GM12872 (cell line): ENCODE results near the gene MACROH2A1.

Experiments used
- TF ChIP-seq, protein P1 (sequence below): IDR thresholded peaks from 3 replicates; pipeline ENCODE4 v1.5.1; 2011; ENCODE audit warnings: low read depth, mild to moderate bottlenecking, low read length, moderate library complexity; ENCODE audit not compliant: insufficient read depth

MACROH2A1 gene

DNA sequence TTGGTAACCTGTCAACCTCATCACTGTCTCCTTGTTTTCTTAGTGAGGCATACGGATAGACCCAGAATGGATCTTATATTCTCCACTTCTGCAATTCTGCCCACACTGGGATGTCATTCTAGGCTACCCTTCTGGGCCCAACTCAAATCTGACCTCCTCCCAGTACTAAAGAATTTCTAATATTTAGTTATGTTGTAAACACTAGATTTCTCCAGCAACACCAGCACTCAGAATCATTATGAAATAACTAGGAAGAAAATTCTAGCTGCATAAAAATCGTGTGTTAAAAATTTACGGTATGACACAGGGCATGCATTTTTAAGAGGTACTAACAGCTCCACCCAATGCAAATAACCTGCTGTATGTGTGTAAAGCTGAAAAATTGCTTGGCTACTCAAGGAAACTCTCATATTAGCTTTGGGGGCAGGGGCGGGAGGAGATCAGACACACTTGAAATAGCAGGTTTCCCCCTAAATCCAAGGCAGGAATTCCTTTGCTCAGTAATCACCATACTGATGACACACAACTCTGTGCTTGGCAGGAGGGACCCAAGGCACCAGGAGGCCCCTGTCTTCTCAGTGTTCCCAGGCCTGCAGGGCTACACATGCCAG is 27.3 kb downstream of the MACROH2A1 start:
- TF ChIP-seq, protein P1, sequence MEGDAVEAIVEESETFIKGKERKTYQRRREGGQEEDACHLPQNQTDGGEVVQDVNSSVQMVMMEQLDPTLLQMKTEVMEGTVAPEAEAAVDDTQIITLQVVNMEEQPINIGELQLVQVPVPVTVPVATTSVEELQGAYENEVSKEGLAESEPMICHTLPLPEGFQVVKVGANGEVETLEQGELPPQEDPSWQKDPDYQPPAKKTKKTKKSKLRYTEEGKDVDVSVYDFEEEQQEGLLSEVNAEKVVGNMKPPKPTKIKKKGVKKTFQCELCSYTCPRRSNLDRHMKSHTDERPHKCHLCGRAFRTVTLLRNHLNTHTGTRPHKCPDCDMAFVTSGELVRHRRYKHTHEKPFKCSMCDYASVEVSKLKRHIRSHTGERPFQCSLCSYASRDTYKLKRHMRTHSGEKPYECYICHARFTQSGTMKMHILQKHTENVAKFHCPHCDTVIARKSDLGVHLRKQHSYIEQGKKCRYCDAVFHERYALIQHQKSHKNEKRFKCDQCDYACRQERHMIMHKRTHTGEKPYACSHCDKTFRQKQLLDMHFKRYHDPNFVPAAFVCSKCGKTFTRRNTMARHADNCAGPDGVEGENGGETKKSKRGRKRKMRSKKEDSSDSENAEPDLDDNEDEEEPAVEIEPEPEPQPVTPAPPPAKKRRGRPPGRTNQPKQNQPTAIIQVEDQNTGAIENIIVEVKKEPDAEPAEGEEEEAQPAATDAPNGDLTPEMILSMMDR = no peak

DNA sequence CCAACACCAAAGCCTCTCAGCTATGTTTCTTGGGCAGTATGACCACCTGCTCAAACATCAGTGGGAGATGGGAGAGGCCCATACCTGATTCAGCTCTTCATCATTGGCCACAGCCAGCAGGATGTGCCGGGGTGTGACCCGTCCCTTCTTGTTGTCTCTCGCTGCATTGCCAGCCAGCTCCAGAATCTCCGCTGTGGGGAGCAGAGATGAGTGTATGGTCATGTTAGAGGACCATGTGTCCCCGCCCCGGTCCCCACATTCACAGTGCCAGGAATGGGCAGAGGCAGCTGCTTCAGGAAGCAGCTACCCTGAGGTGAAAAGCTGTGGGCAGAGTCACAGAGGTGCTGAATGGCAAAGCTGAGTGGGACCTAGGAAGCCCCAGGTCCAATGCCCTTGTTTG is 29.1 kb downstream of the MACROH2A1 start:
- TF ChIP-seq, protein P1 = no peak

- TF ChIP-seq, protein P1 = no peak
Observed at GRCh38 chr5:135367554-135367953, 31.5 kb downstream of the MACROH2A1 start.

DNA sequence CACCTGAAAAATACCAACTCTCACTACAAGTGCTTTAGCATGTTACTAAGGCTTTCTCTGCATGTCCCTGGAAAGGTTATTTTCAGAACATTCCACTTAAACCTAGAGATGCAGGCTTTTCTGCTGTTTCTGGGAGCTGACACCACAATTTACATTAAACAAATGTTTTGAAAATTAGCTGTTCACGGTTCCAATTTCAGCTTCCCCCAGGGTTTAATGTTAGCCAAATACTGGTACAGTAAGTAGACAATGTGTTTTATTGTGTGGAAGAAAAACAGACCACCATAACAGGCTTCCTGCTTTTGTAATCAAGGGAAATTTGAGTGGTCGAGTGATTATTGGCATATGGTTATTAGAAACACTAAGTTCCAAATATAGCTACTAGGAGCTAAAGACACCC is 32.0 kb downstream of the MACROH2A1 start:
- TF ChIP-seq, protein P1 = no peak

GRCh38 chr5:135365281-135365680 is 33.8 kb downstream of the MACROH2A1 start:
- TF ChIP-seq, protein P1 = no peak

DNA sequence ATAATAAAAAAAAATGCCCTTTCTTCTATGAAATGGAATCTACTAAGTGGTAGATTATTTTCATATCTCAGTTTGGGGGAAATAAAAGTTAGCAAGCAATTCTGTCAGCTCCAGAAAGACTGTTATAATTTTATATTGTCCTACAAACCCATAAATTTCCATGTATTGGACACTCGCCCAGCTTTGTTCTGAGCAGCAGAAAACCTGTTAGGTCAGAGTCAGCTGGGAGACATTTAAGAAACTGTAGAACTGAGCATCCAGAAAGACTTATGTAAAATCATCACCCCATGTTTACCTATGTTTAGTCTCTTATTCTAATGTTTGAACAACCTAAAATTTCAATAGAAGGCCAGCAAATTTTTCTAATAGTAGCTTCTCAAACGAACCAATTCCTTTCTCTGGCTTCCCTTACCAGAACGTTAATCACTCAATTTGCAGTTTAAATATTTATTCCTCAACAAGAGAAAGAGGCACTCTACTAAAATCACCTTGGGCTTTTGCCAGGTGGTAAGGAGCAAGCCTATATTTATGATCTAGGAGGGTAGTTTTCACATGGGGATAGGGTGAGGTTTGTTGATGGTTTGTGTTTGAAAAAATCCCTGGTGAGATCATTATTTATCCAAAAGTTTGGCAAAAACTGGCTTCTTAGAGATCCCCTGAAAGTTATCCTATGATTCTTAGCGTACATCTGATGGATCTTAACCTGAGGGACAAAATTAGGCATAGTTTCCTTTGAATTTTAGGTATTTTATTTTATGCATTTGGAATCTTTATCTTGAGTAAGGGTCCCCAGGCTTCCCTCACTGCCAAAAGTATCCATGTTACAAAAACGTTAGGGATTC is 34.4 kb downstream of the MACROH2A1 start:
- TF ChIP-seq, protein P1 = no peak

GRCh38 chr5:135362102-135362501 is 36.9 kb downstream of the MACROH2A1 start:
- TF ChIP-seq, protein P1 = no peak
